CD4-positive, alpha-beta T cell treated with Interleukin-17A for 4 hours (primary cell): Measurements from ENCODE around the gene LPP.
"Not testable (repeated sequence)": the region's sequence is repeated elsewhere in the genome, so short reads cannot be mapped to it uniquely, and the experiment has no call there.

ENCODE experiments used
- DNase-seq: peaks from one replicate; pipeline ENCODE4 v3.0.0-alpha.2; 2020; ENCODE audit warnings: mixed read lengths

Gene LPP

GRCh38 chr3:188693435-188693834 is 539.5 kb downstream of the LPP start:
- no peak for DNase-seq

GRCh38 chr3:188695241-188695640 is 541.3 kb downstream of the LPP start:
- DNase-seq: no peak

- DNase-seq: no peak
These were observed 543.2 kb downstream of the LPP start for GRCh38 chr3:188697127-188697526.

GRCh38 chr3:188698436-188698835 is 544.5 kb downstream of the LPP start:
- DNase-seq: no peak

GRCh38 chr3:188700501-188700900 is 546.5 kb downstream of the LPP start:
- no peak for DNase-seq

DNA sequence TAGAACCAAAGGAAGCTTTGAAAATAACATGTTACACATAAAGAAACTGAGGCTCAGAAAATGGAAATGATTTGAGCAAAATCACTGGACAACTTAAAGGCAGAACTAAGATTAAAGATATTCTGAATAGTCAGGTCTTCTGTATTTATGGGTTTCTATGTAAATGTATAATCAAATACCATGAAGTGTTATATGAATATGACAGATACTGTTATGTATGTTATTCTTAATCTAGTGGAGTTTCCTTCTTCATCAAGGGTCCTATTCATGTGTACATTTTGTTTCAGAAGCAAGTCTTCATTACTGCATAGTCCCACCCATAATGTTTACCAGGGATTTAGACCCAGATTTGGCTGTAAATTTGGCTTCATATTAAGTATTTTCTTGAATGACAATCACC is 547.0 kb downstream of the LPP start:
- no peak for DNase-seq

DNA sequence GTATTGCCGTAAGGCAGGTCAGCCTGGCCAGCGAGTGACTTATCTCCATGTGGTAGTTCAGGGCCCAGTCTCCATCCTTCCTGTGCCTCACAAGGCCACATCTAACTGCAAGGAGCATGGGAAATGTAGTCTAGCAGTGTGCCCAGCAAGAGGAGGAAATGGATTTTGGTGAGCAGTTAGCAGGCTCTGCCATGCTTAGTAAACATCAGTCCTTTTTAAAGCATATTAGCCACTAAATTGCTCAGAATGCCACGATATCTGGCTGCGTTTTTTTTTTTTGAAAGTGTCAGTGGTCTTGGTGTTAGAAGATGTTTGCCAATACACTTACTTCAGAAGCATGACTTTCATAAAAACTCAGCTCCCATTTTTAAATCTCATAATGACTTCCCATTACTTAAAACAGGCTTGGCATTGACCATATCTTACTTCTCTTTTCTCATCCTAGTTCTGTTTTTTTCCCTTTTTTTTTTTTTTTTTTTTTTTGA is 547.6 kb downstream of the LPP start:
- DNase-seq: no peak

DNA sequence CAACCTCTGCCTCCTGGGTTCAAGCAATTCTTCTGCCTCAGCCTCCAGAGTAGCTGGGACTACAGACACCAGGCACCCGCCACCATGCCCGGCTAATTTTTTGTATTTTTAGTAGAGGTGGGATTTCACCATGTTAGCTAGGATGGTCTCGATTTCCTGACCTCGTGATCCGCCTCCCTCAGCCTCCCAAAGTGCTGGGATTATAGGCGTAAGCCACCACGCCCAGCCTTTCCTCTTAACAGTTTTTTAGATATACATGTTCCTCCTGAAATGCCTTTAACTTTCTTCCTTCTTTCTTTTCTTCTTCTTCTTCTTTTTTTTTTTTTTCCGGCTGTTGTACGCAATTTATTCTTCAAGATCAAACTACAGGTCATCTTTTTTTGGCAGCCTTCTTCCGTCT is 548.1 kb downstream of the LPP start:
- not testable (repeated sequence) for DNase-seq

DNA sequence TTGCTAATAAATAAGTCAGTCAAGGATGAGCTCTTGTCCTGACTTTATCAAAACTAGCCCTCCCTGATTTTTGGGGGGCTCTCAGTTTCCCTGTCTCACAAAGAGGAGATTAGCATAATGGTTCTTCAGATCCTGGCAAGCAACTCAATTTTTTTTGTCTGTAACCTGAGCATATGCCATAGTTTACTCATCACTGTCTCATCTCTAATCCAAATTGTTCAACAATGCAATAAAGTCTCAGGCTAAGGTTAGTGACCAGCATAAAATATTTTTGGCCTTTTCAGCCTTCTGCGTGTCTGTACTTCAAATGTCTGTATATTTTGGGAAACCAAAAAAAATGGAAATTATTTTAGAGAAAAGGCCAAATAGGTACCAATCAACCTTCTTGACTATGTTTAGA is 552.2 kb downstream of the LPP start:
- no peak for DNase-seq

DNA sequence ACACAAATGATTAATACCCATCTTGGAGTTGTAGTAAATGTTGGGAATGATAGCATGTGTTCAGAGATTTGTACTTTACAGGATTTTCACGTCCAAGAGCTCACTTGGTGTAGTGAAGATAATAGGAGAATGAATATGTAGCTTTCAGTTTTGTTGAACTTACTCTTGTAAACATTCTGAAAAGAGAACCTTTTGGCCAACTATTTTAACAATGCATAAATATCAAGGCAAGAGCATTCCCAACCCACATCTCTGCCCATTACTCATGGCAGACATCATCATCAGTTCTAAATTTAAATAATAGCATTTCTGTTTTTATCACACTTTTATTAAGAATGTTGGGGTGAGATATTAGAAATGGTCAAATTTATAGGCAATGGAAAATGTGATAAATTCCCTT is 552.6 kb downstream of the LPP start:
- DNase-seq: no peak

DNA sequence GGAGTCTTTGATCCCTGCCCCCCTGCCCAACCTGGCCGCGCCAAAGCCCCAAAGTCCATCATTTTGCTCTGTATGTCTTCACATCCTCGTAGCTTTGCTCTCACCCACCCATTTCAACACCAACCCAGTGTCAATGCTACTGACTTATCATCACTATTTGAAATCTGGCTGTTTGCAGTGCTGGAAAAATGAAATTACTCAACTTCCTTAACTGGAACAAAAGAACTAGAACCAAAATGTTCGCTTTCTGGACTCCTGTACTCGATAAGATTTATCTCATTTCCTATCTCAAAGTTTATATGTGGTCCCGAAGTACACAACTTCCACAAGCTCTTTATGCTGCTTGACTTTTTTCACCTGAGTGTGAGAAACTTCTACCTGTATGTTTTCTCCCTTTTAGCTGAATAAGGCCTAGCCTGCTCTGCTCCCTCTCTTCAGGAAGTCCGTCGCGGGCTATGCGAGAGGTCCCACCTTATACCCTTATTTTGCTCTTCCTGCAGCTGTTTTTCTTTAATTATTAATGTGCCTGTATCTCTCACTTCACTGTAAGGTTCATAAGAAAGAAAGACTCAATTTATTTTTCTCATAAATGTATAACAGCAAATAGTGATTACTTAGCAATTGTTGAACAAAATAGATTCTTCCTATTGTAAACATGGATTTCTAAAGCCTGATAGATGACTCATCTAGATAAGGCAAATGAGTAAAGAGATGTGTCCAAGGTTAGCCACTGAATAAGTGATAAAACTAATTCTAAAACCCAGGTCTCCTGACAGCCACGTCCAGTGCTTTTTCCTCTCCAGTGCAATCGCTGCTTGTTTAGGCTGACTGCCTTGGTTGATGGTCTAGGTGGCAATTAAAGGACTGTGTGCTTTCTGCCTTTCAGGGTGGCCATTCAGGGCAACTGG is 553.7 kb downstream of the LPP start:
- no peak for DNase-seq

- DNase-seq: no peak
These were observed 557.9 kb downstream of the LPP start for GRCh38 chr3:188711881-188712247.

GRCh38 chr3:188712248-188712924 is 558.4 kb downstream of the LPP start:
- no peak for DNase-seq

- DNase-seq: no peak
These were observed 559.0 kb downstream of the LPP start for GRCh38 chr3:188712991-188713390.

DNA sequence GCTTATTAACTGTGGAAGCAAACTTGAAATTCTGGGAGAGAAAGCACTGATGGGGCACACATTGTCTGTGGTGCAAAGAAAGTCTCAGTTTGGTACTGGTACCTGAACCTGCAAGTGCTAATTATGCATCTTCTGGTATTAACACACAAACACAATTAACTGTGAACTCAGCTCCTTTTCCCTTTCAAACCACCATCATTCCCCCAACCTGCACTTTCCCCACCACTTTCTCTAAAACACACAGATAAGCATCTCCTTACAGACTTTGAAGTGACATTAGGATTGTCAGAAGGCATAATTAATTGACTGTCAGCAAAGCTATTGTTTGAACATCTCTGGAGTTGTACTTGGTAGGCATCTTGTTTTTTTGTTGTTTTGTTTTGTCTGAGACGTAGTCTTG is 565.6 kb downstream of the LPP start:
- no peak for DNase-seq

- no peak for DNase-seq
These were observed 566.3 kb downstream of the LPP start for GRCh38 chr3:188720215-188720614.

- DNase-seq: no peak
These were observed 566.7 kb downstream of the LPP start for GRCh38 chr3:188720636-188721035.

- no peak for DNase-seq
These were observed 567.4 kb downstream of the LPP start for GRCh38 chr3:188721312-188721711.

DNA sequence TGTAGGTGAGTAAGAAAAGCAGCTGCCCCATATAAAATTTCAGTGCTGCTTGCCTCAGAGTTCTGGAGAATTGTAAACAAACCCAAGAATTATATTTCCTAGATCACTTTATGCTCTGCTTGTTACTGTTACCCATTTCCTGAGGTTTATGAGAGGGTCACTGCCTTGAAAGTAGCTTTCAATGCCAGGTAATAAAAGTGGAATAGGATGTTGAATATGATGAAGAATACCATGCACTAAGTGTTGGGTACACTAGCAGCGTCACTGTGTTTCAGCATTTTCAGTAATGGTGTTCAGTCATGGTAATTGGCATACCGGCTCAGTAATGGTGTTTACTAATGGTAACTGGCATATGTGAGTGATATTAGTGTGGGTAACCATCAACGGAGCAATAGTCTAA is 568.0 kb downstream of the LPP start:
- DNase-seq: no peak

GRCh38 chr3:188722963-188723362 is 569.0 kb downstream of the LPP start:
- DNase-seq: no peak

GRCh38 chr3:188727052-188727451 is 573.1 kb downstream of the LPP start:
- no peak for DNase-seq

DNA sequence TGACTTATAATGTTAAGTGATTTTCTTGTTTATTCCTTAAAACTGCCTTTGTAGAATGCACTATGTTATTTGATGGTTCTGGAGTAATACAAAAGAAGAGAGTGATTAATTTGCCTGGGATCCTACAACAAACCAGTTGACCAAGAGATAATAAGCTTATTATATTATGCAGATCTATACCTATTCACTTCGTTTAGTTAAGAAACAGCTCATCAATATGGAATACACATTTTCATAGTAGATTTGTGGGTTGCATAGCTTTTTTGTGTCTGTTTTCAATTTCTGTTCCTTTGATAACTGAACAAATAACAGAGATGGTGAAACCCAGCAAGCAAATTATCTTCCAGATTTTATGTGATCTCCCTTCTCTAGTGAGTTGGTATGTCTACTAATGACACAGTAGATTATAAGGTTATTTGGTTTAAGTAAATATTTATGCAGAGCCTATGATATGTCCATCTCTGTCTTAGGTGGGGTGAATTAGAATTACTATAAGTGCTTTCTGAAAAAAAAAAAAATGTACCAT is 574.5 kb downstream of the LPP start:
- no peak for DNase-seq

- DNase-seq: no peak
These were observed 575.5 kb downstream of the LPP start for GRCh38 chr3:188729422-188729821.

DNA sequence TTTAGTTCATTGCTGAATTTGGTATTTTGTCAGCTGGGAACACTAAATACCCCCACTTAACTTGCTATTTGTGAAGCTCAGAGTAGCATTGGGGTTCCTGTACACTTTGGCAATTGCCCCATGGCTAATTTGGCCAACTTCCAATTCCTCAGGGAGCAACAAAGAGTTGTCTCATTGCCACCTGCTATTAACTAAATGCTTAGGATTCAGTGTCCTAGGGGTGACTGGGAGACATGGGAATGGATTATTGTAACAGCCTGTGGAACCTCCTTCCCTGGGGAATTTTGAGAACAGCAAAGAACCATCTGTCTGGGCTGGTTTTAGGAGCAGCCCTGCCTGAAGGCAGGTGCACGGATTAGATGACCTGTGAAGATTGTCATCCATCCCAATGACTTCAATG is 580.4 kb downstream of the LPP start:
- DNase-seq: no peak
